NCI-H1930 (cell line): Measurements from ENCODE around the gene CDKL4.
A peak's percentile ranks its signal among the peaks of the same experiment; 100 is the strongest.
"Not testable (repeated sequence)": the region's sequence is repeated elsewhere in the genome, so short reads cannot be mapped to it uniquely, and the experiment has no call there.

ENCODE experiments used
- DNase-seq, 2 experiments: peaks; one replicate each; lab custom pipeline; 2025; lab: John Stamatoyannopoulos, UW

CDKL4 gene

GRCh38 chr2:39228413-39229209, 15.2 kb downstream of the CDKL4 start:
- no peak for DNase-seq

- peak; percentile 41 to 60 for DNase-seq
These were observed 15.9 kb downstream of the CDKL4 start for GRCh38 chr2:39227628-39228412.

- no peak for DNase-seq
These were observed 18.2 kb downstream of the CDKL4 start for GRCh38 chr2:39225567-39225966.

- no peak for DNase-seq
These were observed 19.9 kb downstream of the CDKL4 start for GRCh38 chr2:39223909-39224308.

GRCh38 chr2:39221459-39221858, 22.3 kb downstream of the CDKL4 start:
- no peak for DNase-seq

GRCh38 chr2:39220136-39220535, 23.6 kb downstream of the CDKL4 start:
- no peak for DNase-seq

GRCh38 chr2:39218391-39218790, 25.4 kb downstream of the CDKL4 start:
- no peak for DNase-seq

- no peak for DNase-seq
These were observed 26.6 kb downstream of the CDKL4 start for GRCh38 chr2:39217192-39217550.

GRCh38 chr2:39216346-39217191, 27.2 kb downstream of the CDKL4 start:
- DNase-seq, result no peak

- no peak for DNase-seq
These were observed 28.2 kb downstream of the CDKL4 start for GRCh38 chr2:39215545-39215944.

GRCh38 chr2:39213015-39213414, 30.8 kb downstream of the CDKL4 start:
- DNase-seq, result no peak

- DNase-seq, result no peak
These were observed 32.9 kb downstream of the CDKL4 start for GRCh38 chr2:39210846-39211245.

GRCh38 chr2:39203382-39203781, 40.4 kb downstream of the CDKL4 start:
- DNase-seq, result no peak

- DNase-seq, result no peak
These were observed 41.0 kb downstream of the CDKL4 start for GRCh38 chr2:39202639-39203369.

GRCh38 chr2:39197003-39197402, 46.8 kb downstream of the CDKL4 start:
- DNase-seq, result not testable (repeated sequence)

- DNase-seq, result no peak
These were observed 49.1 kb downstream of the CDKL4 start for GRCh38 chr2:39194686-39195085.

- DNase-seq, result no peak
These were observed 54.7 kb downstream of the CDKL4 start for GRCh38 chr2:39188960-39189494.

- no peak for DNase-seq
These were observed 60.1 kb downstream of the CDKL4 start for GRCh38 chr2:39183673-39184072.

GRCh38 chr2:39181297-39181696, 62.5 kb downstream of the CDKL4 start:
- DNase-seq, result no peak

GRCh38 chr2:39179974-39180960, 63.5 kb downstream of the CDKL4 start:
- no peak for DNase-seq
